ELF-1 (cell line): ENCODE results near the gene ARHGEF10L.
"Not testable (repeated sequence)": the region's sequence is repeated elsewhere in the genome, so short reads cannot be mapped to it uniquely, and the experiment has no call there.

ENCODE experiments used
- DNase-seq: peaks from one replicate; pipeline ENCODE4 v3.0.0-alpha.2; 2016; ENCODE audit warnings: low read depth, low spot score

ARHGEF10L gene

GRCh38 chr1:17539477-17540254 is at the start of gene ARHGEF10L:
TSS of gene ARHGEF10L (plus strand) at chr1:17539698. CDS start at chr1:17580596, 40,898 bp downstream.
- no peak for DNase-seq

GRCh38 chr1:17489768-17490417 is 49.6 kb upstream of the ARHGEF10L start:
- DNase-seq, result not testable (repeated sequence)

GRCh38 chr1:17490667-17491066 is 48.8 kb upstream of the ARHGEF10L start:
- not testable (repeated sequence) for DNase-seq

GRCh38 chr1:17494114-17494729 is 45.3 kb upstream of the ARHGEF10L start:
- peak; percentile 98 for DNase-seq

GRCh38 chr1:17496419-17496818 is 43.1 kb upstream of the ARHGEF10L start:
- DNase-seq, result no peak

GRCh38 chr1:17498214-17498613 is 41.3 kb upstream of the ARHGEF10L start:
- DNase-seq, result no peak

- DNase-seq, result peak; percentile 92
These were observed 37.1 kb upstream of the ARHGEF10L start for GRCh38 chr1:17502326-17502778.

GRCh38 chr1:17503146-17503545 is 36.4 kb upstream of the ARHGEF10L start:
- no peak for DNase-seq

GRCh38 chr1:17507200-17507599 is 32.3 kb upstream of the ARHGEF10L start:
- DNase-seq, result not testable (repeated sequence)

GRCh38 chr1:17507915-17508314 is 31.6 kb upstream of the ARHGEF10L start:
- no peak for DNase-seq

- DNase-seq, result no peak
These were observed 30.1 kb upstream of the ARHGEF10L start for GRCh38 chr1:17509363-17509762.

GRCh38 chr1:17510138-17510537 is 29.4 kb upstream of the ARHGEF10L start:
- DNase-seq, result no peak

GRCh38 chr1:17511188-17511587 is 28.3 kb upstream of the ARHGEF10L start:
- no peak for DNase-seq

GRCh38 chr1:17513131-17513530 is 26.4 kb upstream of the ARHGEF10L start:
- no peak for DNase-seq

- no peak for DNase-seq
These were observed 24.7 kb upstream of the ARHGEF10L start for GRCh38 chr1:17514776-17515175.

- DNase-seq, result no peak
These were observed 23.6 kb upstream of the ARHGEF10L start for GRCh38 chr1:17515902-17516301.

- no peak for DNase-seq
These were observed 22.9 kb upstream of the ARHGEF10L start for GRCh38 chr1:17516303-17517214.

- DNase-seq, result no peak
These were observed 19.5 kb upstream of the ARHGEF10L start for GRCh38 chr1:17520041-17520440.

- no peak for DNase-seq
These were observed 18.8 kb upstream of the ARHGEF10L start for GRCh38 chr1:17520473-17521319.

- DNase-seq, result peak; percentile 36
These were observed 17.4 kb upstream of the ARHGEF10L start for GRCh38 chr1:17521946-17522612.
